Activated CD4-positive, alpha-beta T cell treated with anti-CD3 and anti-CD28 coated beads for 24 hours (primary cell): ENCODE results near the gene TBC1D8B.

Experiments
- DNase-seq, 2 donors: peaks; one replicate each; pipeline ENCODE4 v3.0.0-alpha.2; 2020; ENCODE audit warnings: low read depth in 2 of 2

Gene TBC1D8B

GRCh38 chrX:106898462-106898861 is 96.0 kb downstream of the TBC1D8B start:
- no peak for DNase-seq

DNA sequence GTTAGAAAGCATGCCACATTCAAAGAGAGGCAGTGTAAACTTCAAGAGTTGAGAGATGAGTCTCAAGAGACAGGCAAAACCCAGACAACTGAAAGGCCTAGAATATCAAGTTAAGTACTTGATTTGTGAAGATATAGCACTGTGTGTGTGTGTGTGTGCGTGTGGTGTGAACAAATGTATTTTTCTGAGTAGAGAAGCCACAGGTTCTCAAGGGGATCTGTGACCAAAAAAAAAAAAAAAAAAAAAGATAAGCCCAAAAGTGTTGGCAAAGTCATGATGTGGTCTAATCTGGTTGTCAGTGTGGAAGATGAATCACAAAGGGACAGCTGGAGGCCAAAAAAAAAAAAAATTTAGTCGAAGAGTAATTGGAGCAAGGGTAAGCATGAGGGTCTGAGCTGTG is 96.8 kb downstream of the TBC1D8B start:
- DNase-seq = no peak

DNA sequence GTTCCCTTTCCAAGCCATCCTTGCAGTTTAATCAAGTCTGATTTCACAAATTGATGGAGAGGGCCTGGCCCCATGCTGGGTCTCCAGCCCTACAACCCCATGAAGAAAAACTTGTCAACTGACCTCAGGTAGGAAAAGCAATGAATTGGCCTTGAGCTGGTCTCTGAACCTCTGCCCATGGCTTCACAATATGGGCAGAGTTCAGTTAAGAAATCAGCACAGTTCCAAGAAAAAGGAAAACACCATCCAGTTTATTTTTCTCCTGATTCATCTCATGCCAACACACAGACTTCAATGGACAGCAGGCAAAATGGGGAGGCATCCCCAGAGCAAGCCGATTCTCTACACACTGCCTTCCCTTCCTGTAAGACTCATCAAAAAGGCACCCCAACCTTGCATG is 97.4 kb downstream of the TBC1D8B start:
- DNase-seq = no peak

GRCh38 chrX:106901341-106901740 is 98.9 kb downstream of the TBC1D8B start:
- no peak for DNase-seq

DNA sequence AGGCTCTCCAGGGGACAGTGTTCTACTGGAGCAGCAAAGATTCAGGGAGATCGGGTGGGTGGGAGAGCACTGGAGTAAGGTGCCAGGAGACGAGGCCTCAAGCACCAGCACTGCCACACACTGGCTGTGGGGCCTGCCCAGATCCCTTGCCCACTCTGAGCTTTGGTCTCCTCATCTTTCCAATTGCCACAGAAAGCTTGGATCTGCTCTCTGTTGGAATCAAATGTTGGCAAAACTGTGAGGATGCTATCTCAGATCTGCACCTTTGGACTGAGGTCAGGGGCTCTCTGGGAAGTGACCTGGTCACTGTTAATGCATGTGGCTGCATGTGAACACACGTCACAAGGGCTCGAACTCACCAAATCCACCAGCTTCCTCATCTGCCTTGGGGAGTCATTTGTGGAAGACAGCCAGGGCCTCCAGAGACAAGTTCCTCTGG is 99.3 kb downstream of the TBC1D8B start:
- DNase-seq = no peak

- no peak for DNase-seq
Observed at GRCh38 chrX:106902684-106903083, 100.2 kb downstream of the TBC1D8B start.

DNA sequence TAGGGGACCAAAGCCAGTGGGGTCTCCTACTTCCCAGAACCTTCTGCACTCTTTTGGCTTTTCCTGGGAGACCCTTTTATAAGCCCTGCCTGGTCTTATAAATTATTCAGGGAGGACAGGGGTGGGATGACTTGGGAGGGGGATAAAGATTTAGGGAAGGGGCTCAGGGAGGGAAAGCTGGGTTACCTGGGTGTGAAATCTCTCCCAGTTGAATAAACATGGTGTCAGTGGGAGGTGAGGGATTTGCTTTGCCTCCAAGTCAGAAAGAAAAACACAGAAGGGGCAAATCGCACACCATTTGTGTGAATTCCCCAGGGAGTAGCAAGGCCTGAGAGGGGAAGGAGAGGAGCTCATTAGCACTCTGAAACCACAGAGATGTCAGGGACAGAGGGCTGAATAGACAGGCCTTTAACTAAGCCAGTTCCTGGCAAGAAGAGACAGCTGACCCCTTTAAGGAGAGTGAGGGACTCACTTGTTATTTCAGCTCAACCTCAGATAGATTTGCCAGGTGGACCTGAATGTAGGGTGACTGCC is 100.9 kb downstream of the TBC1D8B start, which contains the start of gene RIPPLY1:
Gene RIPPLY1, minus strand, starts transcription at position 51 of the 534 bp plus-strand sequence. CDS start 54 bp downstream, outside the sequence.
- DNase-seq = no peak

GRCh38 chrX:106903856-106904528 is 101.5 kb downstream of the TBC1D8B start:
- DNase-seq = no peak

- DNase-seq = no peak
Observed at GRCh38 chrX:106905064-106905708, 102.7 kb downstream of the TBC1D8B start.

DNA sequence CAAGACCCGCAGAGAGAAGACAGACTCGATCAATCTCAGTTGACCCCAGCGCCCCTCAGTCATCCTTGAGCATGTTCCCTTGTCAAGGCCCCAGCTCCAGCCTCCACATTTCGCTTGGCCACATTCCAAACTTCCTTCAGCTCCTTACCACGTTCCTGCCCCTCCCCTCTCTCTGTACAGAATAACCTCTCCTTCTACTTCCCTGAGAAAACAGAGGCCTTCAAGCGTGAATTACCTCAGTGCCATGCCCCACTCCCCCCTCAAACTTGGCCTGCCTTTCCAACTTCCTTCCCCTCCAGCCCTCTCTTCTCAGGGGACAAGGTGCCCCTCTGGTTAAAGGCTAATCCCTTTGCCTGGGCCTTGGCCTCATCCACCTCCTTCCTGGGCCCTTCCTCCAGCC is 103.9 kb downstream of the TBC1D8B start:
- DNase-seq = no peak

- DNase-seq = no peak
Observed at GRCh38 chrX:106912864-106913263, 110.4 kb downstream of the TBC1D8B start.

DNA sequence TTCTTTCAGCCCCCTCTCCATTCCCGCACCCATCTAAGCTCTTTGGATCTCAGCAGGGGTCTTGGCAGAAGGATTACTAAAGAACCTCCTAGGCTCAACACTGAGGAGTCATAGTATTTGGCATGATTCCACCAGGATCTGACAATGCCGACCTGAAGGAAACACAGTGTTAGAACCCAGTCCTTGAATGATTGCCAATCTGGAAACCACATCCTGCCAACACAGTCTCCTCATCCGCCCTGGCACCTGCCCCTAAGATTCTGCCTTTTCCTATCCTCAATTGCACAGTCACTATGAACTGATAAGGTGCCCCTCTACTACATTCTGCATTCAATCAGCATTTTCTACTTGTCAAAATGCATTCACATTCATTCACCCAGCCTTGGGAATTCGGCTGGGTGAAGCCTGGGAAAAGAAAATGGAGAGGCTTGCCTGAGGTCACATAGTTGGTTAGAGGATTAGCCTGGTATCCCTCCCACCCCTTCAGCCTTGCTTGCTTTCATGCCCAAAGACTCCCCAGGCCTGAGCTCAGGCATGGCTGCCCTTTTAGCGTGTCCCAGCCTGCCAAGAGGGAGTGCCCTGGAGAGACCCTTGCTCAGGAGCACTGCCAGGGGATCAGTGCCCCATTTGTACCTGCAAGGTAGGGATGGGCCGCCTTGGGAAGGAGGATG is 115.5 kb downstream of the TBC1D8B start:
- DNase-seq = no peak

GRCh38 chrX:106919932-106920452 is 117.5 kb downstream of the TBC1D8B start, which contains the start of gene CLDN2:
TSS of gene CLDN2 (plus strand) at chrX:106920402. CDS start at chrX:106928229, 7,827 bp downstream.
- DNase-seq = no peak

DNA sequence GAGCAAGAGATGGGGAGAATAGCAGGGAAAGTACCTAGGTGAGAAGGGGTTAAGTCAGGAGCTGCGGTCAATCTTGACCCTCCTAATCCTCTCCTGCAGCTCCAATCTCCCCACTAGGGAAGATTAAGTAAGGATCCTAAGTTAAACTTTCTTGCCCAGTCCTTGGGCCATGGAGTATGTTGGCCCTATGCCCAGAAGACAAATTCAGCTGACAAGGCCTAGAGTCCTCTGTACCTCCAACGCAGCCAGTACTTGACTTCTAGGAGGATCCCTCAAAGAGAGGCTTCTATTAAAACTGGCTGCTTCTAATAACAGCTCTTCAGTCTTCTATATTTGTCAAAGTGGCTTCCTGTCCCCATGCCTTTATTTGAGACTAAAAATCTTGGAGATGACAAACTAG is 119.2 kb downstream of the TBC1D8B start:
- no peak for DNase-seq
